GM10248 (cell line): ENCODE results near the gene CCDC107.

Source experiments
- CTCF ChIA-PET: fragments of 300-600 bp; sonication (Branson Sonifier 250); formaldehyde crosslinking; extraction: SDS; loops from one replicate; lab custom pipeline; 2021; ENCODE audit warnings: antibody characterized with exemption; lab: Yijun Ruan, JAX
- POLR2A ChIA-PET: fragments of 350-650 bp; sonication (Branson Sonifier 250); formaldehyde crosslinking; extraction: SDS; loops from one replicate; lab custom pipeline; 2020; ENCODE audit warnings: antibody characterized with exemption; lab: Yijun Ruan, JAX
- DNase-seq: peaks from one replicate; pipeline ENCODE4 v3.0.0; 2012; ENCODE audit errors: extremely low spot score
- CTCF ChIP-seq: IDR thresholded peaks from 2 replicates; pipeline ENCODE4 v1.5.1; 2012; ENCODE audit warnings: mild to moderate bottlenecking, low read depth; ENCODE audit errors: extremely low read depth, missing control alignments, control extremely low read depth

The CCDC107 gene

GRCh38 chr9:35656348-35656747 is 1.7 kb upstream of the CCDC107 start:
- ChIA-PET POLR2A (no interaction called here), CTCF (interaction anchor here (0.7 to 12.2 kb wide), 12 partner anchors 8 to 93 kb away, joined by 3 to 138 read pairs (median 6); partner anchors contain the start of genes CREB3, GBA2, RGP1 and TLN1)
- TF ChIP-seq CTCF, result no peak
- DNase-seq, result no peak

GRCh38 chr9:35656831-35657545 is 1.1 kb upstream of the CCDC107 start:
- no peak for TF ChIP-seq CTCF
- ChIA-PET POLR2A (interaction anchor here (0.9 to 1.2 kb wide), 3 partner anchors 11 to 76 kb away, joined by 3 read pairs; partner anchors contain the start of genes CREB3, TESK1 and TLN1), CTCF (interaction anchor here (0.7 to 12.2 kb wide), 21 partner anchors 9 to 560 kb away, joined by 3 to 138 read pairs (median 5); partner anchors contain the start of genes FAM221B, GBA2, MSMP and PIGO)
- no peak for DNase-seq

GRCh38 chr9:35657546-35658136 is 451 bp upstream of the CCDC107 start, which contains the start of gene RMRP:
Gene RMRP, minus strand, starts transcription at chr9:35658019.
- ChIA-PET POLR2A (interaction anchor here (0.6 to 1.2 kb wide), 5 partner anchors 12 to 199 kb away, joined by 3 read pairs; partner anchors contain the start of genes CREB3, TESK1 and TLN1), CTCF (interaction anchor here (0.9 to 12.2 kb wide), 26 partner anchors 8 to 561 kb away, joined by 3 to 138 read pairs (median 5); partner anchors contain the start of genes FAM221B, GBA2, MSMP and PIGO)
- peak; percentile 92 for DNase-seq
- TF ChIP-seq CTCF, result no peak

DNA sequence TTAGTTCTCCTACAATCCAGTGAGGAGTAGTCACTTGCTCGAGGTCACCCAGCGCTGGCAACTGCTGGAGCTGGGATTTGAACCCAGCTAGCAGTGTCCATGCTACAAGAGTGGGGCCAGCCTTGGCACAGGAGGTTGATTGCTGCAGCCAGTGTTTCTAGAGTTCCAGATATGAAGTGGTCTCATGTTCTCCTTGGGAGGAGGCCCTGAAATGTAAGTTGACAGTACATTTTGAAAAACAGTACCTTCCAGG is 802 bp downstream of the CCDC107 start:
- no peak for DNase-seq
- POLR2A ChIA-PET, result no interaction called here
- CTCF ChIA-PET, result interaction anchor here (0.7 to 12.2 kb wide), 21 partner anchors 9 to 167 kb away, joined by 3 to 138 read pairs (median 5); partner anchors contain the start of gene MSMP
- TF ChIP-seq CTCF, result no peak

DNA sequence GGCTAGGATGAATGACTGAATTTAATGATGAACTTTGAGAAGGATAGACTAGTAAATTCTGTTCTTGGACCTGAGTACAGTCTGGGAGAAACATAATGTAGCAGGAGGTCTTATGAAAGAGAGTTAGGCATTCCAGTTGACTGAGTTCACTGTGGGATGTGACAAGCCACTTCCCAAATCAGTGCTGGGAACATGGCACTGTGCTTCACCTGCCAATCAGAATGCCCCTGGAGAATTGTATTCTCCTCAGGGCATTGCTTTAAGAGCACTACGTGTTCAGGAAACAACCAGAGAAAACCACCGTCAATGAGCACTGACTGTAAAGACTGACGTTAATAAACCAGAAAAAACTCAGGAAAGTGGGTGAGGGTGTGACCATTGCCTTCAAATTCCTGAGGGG is 1.2 kb downstream of the CCDC107 start:
- DNase-seq, result no peak
- POLR2A ChIA-PET, result no interaction called here
- CTCF ChIA-PET, result interaction anchor here (0.7 to 12.2 kb wide), 19 partner anchors 8 to 167 kb away, joined by 3 to 138 read pairs (median 5); partner anchors contain the start of gene MSMP
- no peak for TF ChIP-seq CTCF

DNA sequence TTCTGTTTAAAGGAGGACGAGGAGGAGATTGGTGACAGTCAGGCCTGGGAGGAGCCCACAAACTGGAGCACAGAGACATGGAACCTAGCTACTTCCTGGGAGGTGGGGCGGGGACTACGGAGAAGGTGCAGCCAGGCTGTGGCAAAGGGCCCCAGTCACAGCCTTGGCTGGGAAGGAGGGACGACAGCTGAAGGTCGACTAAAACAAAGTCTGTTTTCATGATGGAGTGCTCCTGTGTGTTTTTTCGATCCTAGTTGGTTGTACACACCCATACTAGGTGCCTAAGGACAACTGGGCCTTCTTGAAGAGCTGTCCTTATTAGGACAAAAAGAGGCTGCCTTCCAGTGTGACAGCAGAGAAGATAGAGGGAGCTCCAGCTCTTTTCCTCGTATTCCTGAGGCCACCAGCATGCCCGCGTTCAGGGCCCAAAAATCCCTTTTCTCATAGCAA is 2.9 kb downstream of the CCDC107 start:
- peak; percentile 45 for TF ChIP-seq CTCF
- CTCF ChIA-PET, result interaction anchor here (0.8 to 12.2 kb wide), 17 partner anchors 9 to 199 kb away, joined by 3 to 138 read pairs (median 5); partner anchors contain the start of genes CREB3, SPAG8 and TPM2
- POLR2A ChIA-PET, result interaction anchor here (1.1 kb wide), 1 partner anchor 70 kb away, joined by 3 read pairs; no protein-coding TSS in a partner anchor

More for the DNA sequence above, 2.9 kb downstream of the CCDC107 start:
- no peak for DNase-seq
